ENCODE measurements around the gene OLFML1. TPM values are rescaled to one million over a fixed set of nuclear protein-coding genes. Genes with fewer than 3 reads are reported as not detected.

The OLFML1 gene
- total and polyA plus RNA-seq, 2 of the 13 experiments (the other 11 are each of a cell fraction or from before 2014, with no cell fraction given): 0.89 to 0.90 TPM

DNA sequence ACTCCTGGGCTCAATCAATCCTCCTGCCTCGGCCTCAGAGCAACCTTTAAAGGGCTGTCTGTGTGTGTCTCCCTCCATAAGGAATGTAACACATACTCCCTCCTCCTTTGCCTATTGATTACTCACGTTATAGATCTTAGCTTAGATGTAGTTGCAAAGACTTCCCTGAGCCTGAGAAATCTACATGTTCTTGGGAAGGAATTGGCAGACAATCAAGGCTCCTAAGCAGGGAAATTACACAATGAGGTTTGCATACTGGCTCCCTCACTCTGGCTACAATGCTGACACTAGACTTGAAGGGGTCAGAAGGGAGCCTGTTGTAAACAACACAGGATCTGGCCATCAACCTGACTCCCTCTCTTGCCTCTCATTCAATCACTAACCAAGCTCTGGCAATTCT, 5.2 kb upstream of the OLFML1 start (continued):
- TF ChIP-seq KAT2B (IDR thresholded peaks at IDR 0.05; ENCODE audit: borderline replicate concordance, low read depth, low read length) (no peak), RAD51 (IDR thresholded peaks at IDR 0.05; ENCODE audit: borderline replicate concordance) (no peak), ZNF557 (CRISPR knock-in tag; IDR thresholded peaks at IDR 0.05) (no peak), RFXAP (CRISPR knock-in tag; IDR thresholded peaks at IDR 0.05; ENCODE audit: borderline replicate concordance) (no peak), ZNF232 (CRISPR knock-in tag; IDR thresholded peaks at IDR 0.05; ENCODE audit: borderline replicate concordance) (no peak)
- TF ChIP-seq, protein P1, sequence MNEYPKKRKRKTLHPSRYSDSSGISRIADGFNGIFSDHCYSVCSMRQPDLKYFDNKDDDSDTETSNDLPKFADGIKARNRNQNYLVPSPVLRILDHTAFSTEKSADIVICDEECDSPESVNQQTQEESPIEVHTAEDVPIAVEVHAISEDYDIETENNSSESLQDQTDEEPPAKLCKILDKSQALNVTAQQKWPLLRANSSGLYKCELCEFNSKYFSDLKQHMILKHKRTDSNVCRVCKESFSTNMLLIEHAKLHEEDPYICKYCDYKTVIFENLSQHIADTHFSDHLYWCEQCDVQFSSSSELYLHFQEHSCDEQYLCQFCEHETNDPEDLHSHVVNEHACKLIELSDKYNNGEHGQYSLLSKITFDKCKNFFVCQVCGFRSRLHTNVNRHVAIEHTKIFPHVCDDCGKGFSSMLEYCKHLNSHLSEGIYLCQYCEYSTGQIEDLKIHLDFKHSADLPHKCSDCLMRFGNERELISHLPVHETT (CRISPR knock-in tag; conservative IDR thresholded peaks at IDR 0.05): no peak

GRCh38 chr11:7484131-7484530, 1.2 kb upstream of the OLFML1 start:
- in situ Hi-C loops (cut with HindIII; ENCODE audit: extremely low pct_ligation_motif_present, low pct_unique_long_range_greater_than_20kb): no loop called here
- CTCF ChIA-PET (ENCODE audit: low intra/inter-chr PET ratio, low total read pairs): no interaction called here
- Histone ChIP-seq H4K20me1 (ENCODE audit: insufficient read depth, low read length) (no peaks in the 10 kb centered on the region), H3K79me2 (ENCODE audit: insufficient read depth, low read length) (no peaks in the 10 kb centered on the region), H3K36me3 (replicated peaks in 1 of 2; ENCODE audit: control insufficient read depth in 1 of 2, insufficient read depth in 2 of 2, low read length in 2 of 2) (no peaks in the 10 kb centered on the region), H3K27me3 (ENCODE audit: control insufficient read depth in 1 of 2, insufficient read depth in 2 of 2, low read length in 2 of 2) (peaks cover 1 to 13% of the 10 kb centered on the region in 2 experiments; a peak in 1 of 5 replicates), H3K9ac (ENCODE audit: insufficient read depth, low read depth, low read length) (no peak overlapping the region), H3K4me1 (ENCODE audit: insufficient read depth, low read length) (peaks cover 15% of the 10 kb centered on the region; the same call in 1 of the 2 replicates), H2AFZ (ENCODE audit: low read length) (no peak overlapping the region), H3K4me2 (ENCODE audit: low read depth, low read length) (no peak overlapping the region), H3K9me3 (ENCODE audit: low read length) (no peaks in the 10 kb centered on the region), H3K27ac (ENCODE audit: extremely low read length, insufficient read depth, low read length) (no peak overlapping the region), H3K4me3 (replicated peaks in 1 of 3; ENCODE audit: insufficient read depth in 1 of 3, low read depth in 2 of 3, low read length in 3 of 3) (no peak overlapping the region)
- no peak for FAIRE-seq
- no peak for ATAC-seq
- BruUV-seq (replicated peaks): no TSS peak
- POLR2A ChIA-PET: no interaction called here
- 34% methylated on average over 3 of the region's 3 CpGs for WGBS (ENCODE audit: low lambda C conversion rate)
- intact Hi-C loops (cut with micrococcal nuclease; ENCODE audit: unreplicated experiment): no loop called here
- DNase-seq (ENCODE audit: low spot score): no peak
- TF ChIP-seq EHMT2 (IDR thresholded peaks at IDR 0.05; ENCODE audit: borderline replicate concordance, low read depth, low read length) (no peak), MXI1 (IDR thresholded peaks at IDR 0.05; ENCODE audit: borderline replicate concordance, low read depth, low read length) (no peak), NAIF1 (CRISPR knock-in tag; IDR thresholded peaks at IDR 0.05; ENCODE audit: borderline replicate concordance) (no peak), HOXA5 (CRISPR knock-in tag; IDR thresholded peaks at IDR 0.05) (no peak), SNRNP70 (IDR thresholded peaks at IDR 0.05; ENCODE audit: low read depth, low read length) (no peak), NR2F1 (CRISPR knock-in tag; IDR thresholded peaks at IDR 0.05) (no peak), KLF11 (CRISPR knock-in tag; IDR thresholded peaks at IDR 0.05) (no peak), ETS1 (CRISPR knock-in tag; IDR thresholded peaks at IDR 0.05) (no peak), SMAD3 (CRISPR knock-in tag; IDR thresholded peaks at IDR 0.05) (no peak)
- TF ChIP-seq, protein P2, sequence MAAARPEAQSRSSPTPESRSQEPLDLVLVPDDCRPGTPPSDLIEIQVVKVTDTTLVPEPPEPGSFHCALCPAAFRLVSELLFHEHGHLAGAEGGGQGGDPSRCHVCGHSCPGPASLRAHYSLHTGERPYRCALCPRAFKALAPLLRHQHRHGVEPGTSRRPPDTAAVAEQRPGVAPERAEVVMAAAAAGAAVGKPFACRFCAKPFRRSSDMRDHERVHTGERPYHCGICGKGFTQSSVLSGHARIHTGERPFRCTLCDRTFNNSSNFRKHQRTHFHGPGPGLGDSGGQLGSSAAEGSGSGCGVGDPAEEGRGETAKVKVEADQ (CRISPR knock-in tag; IDR thresholded peaks at IDR 0.05; ENCODE audit: borderline replicate concordance): no peak
- TF ChIP-seq, protein P3, sequence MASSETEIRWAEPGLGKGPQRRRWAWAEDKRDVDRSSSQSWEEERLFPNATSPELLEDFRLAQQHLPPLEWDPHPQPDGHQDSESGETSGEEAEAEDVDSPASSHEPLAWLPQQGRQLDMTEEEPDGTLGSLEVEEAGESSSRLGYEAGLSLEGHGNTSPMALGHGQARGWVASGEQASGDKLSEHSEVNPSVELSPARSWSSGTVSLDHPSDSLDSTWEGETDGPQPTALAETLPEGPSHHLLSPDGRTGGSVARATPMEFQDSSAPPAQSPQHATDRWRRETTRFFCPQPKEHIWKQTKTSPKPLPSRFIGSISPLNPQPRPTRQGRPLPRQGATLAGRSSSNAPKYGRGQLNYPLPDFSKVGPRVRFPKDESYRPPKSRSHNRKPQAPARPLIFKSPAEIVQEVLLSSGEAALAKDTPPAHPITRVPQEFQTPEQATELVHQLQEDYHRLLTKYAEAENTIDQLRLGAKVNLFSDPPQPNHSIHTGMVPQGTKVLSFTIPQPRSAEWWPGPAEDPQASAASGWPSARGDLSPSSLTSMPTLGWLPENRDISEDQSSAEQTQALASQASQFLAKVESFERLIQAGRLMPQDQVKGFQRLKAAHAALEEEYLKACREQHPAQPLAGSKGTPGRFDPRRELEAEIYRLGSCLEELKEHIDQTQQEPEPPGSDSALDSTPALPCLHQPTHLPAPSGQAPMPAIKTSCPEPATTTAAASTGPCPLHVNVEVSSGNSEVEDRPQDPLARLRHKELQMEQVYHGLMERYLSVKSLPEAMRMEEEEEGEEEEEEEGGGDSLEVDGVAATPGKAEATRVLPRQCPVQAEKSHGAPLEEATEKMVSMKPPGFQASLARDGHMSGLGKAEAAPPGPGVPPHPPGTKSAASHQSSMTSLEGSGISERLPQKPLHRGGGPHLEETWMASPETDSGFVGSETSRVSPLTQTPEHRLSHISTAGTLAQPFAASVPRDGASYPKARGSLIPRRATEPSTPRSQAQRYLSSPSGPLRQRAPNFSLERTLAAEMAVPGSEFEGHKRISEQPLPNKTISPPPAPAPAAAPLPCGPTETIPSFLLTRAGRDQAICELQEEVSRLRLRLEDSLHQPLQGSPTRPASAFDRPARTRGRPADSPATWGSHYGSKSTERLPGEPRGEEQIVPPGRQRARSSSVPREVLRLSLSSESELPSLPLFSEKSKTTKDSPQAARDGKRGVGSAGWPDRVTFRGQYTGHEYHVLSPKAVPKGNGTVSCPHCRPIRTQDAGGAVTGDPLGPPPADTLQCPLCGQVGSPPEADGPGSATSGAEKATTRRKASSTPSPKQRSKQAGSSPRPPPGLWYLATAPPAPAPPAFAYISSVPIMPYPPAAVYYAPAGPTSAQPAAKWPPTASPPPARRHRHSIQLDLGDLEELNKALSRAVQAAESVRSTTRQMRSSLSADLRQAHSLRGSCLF (CRISPR knock-in tag; IDR thresholded peaks at IDR 0.05; ENCODE audit: borderline replicate concordance): no peak

Measured in HepG2 (cell line).